ENCODE measurements around the gene ZC3H13.

The ZC3H13 gene

DNA sequence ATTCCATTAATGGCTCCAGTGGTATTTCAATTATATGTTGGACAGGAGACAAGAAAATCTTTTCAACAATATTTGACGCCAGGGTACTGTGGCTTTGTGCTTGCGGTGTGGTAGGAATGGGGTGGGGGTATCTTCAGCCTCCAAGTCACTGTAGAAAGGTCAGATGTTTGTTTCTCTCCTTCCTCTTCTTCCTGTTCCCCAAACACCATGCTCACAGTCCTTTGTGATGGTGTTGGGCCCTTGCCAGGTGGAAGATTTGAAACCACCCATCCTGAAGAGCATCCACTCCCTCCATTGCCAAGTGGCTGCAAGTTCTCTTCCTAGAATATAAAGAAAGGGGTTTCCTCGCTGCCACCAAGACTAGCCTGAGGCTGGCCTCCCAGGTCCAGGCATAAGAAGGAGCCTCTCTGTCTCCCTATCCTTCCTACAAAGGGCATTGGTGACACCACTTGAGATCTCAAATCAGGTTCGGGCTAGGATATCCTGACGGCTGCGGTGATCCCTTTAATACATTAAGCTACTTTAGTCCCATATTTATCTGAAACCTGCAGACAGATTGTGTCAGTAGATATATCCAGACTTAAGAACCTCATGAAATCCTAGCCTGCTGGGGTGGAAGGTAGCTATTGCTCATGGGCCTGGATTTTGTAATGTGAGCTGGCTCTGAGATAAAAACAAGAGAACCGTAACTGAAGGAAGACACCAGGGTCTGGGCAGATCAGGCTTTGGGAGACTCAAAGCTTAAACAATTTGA, 136.7 kb downstream of the ZC3H13 start:
- Mint-ChIP-seq H3K4me3 (no peak overlapping the region), H3K9me3 (no peaks in the 10 kb centered on the region), H3K27me3 (peaks cover 12 to 13% of the 10 kb centered on the region in 2 donors), H3K4me1 (ENCODE audit: low read depth in 2 of 2) (no peaks in the 10 kb centered on the region), H3K27ac (no peak overlapping the region), H3K36me3 (ENCODE audit: insufficient read depth) (no peaks in the 10 kb centered on the region)
- ATAC-seq (replicated peaks) (no peak), DNase-seq (no peak)

DNA sequence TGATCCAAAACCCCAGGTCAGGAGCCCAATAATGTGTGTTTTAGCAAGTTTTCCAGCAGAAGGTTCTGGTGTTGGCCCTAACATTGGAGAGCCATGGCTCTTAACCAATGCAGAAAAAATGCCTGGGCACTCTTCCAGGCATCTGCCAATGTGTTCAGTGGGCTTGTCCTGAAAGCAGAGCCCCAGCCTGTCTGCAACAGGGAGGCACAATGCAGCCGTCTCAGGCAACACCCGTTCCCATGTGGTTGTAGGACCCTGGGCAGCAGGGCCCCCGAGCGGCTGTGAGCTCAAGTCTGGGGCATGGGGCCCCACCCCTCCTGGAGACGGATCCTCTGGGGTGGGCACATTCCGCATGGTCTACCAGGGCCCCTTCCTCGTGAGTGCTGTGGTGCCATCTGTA, 142.9 kb downstream of the ZC3H13 start:
- ATAC-seq (replicated peaks) (no peak), DNase-seq (no peak)
- H3K4me1 Mint-ChIP-seq (ENCODE audit: low read depth in 2 of 2) = no peaks in the 10 kb centered on the region
- no peak overlapping the region for H3K4me3 Mint-ChIP-seq
- H3K27me3 Mint-ChIP-seq = peaks cover 4 to 25% of the 10 kb centered on the region in 2 donors
- H3K9me3 Mint-ChIP-seq = no peaks in the 10 kb centered on the region
- no peaks in the 10 kb centered on the region for H3K36me3 Mint-ChIP-seq (ENCODE audit: insufficient read depth)
- no peak overlapping the region for H3K27ac Mint-ChIP-seq

DNA sequence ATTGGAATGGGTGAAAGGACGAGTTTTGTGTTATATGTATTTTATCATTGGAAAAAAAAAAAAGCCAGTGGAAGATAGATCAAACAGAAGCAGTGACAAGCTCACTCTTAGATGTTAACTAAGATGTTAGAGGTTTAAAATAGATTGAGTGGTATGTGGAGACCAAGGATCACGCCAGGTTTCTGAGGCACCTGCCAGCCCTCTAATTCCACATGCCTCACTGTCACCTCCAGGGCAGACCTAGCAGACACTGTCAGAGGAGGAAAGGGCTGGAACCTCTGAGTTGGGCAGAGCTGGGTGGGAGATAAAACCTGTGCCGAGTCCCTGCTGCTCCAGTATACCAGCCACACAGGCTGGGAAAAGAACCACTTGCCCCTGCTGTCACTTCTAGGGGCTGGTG, 143.5 kb downstream of the ZC3H13 start:
- H3K27ac Mint-ChIP-seq = no peak overlapping the region
- no peak for ATAC-seq (replicated peaks)
- H3K9me3 Mint-ChIP-seq = no peaks in the 10 kb centered on the region

DNA sequence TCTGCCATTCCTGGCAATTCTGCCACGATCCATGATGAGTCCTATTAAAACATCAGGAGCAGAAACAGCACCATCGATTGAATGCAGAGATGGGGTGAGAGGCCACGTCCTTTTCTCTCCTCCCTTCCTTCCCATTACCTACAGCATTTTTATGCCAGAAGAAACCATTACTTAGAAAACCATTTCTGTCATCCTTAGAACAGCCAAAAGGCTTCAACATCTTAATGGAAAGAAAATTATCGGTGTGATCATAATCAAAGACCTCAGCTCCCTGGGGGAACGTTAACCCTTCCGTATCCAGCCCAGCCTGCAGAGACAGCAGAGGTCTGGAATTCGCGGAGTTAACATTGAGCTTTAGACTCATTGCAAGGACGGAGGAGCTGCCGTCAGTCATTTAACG, 145.0 kb downstream of the ZC3H13 start:
- Mint-ChIP-seq H3K27ac (no peak overlapping the region), H3K36me3 (ENCODE audit: insufficient read depth) (no peaks in the 10 kb centered on the region), H3K27me3 (peaks cover 4 to 41% of the 10 kb centered on the region in 2 donors), H3K9me3 (no peaks in the 10 kb centered on the region), H3K4me3 (no peak overlapping the region), H3K4me1 (ENCODE audit: low read depth in 2 of 2) (no peaks in the 10 kb centered on the region)
- no peak for DNase-seq
- no peak for ATAC-seq (replicated peaks)

More for the DNA sequence above, 143.5 kb downstream of the ZC3H13 start:
- DNase-seq = no peak
- no peaks in the 10 kb centered on the region for H3K4me1 Mint-ChIP-seq (ENCODE audit: low read depth in 2 of 2)
- H3K27me3 Mint-ChIP-seq = peaks cover 4 to 31% of the 10 kb centered on the region in 2 donors
- H3K36me3 Mint-ChIP-seq (ENCODE audit: insufficient read depth) = no peaks in the 10 kb centered on the region
- no peak overlapping the region for H3K4me3 Mint-ChIP-seq
